ENCODE results near the gene SC5D.

DNA sequence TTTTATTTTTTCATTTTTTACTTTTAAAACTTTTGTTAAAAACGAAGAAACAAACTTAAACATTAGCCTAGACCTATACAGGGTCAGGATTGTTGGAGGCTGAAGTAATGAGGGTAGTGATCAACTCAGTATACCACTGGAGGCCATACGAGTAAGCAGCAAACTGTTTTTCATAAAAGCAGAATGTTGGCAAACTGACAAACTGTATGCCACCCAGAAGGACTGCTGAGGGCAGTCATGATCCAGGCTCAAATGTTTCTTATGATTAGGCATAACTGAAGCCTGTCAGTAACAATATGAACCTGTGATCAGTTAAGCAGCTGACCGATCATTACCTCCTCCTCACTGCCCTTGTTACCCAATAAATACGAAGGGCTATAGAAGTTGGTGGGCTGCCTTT is 10.2 kb upstream of the SC5D start:
- no peak for TF ChIP-seq EZH2 (IDR thresholded peaks at IDR 0.05)
- TF ChIP-seq POLR2AphosphoS5 (IDR thresholded peaks at IDR 0.05; ENCODE audit: borderline replicate concordance, low read depth, low read length): no peak
- TF ChIP-seq FOXP2 (optimal IDR thresholded peaks at IDR 0.05; ENCODE audit: control extremely low read depth, extremely low read length, insufficient read depth): no peak
